Sigmoid colon (tissue), 7 donors: Measurements from ENCODE around the gene ZNG1F. TPM values are rescaled to one million over a fixed set of nuclear protein-coding genes. Genes with fewer than 3 reads are reported as not detected.
"Not testable (repeated sequence)": the region's sequence is repeated elsewhere in the genome, so short reads cannot be mapped to it uniquely, and the experiment has no call there.

Experiments
- DNase-seq: peaks from one replicate; pipeline ENCODE4 v3.0.0-alpha.2; 2019
- H3K27ac ChIP-seq, 4 donors: fragments of 200-600 bp; sonication (generic); one replicate each; pipeline ENCODE4 v1.5.1; 2016 to 2019; ENCODE audit warnings: mild to moderate bottlenecking in 1 of 4
- H3K27me3 ChIP-seq, 3 donors: fragments of 200-600 bp; sonication (generic); one replicate each; pipeline ENCODE4 v1.5.1; 2019; ENCODE audit warnings: mild to moderate bottlenecking in 1 of 3
- H3K36me3 ChIP-seq, 4 donors: fragments of 200-600 bp; sonication (generic); one replicate each; pipeline ENCODE4 v1.5.1; 2016 to 2019
- H3K4me1 ChIP-seq, 4 donors: fragments of 200-600 bp; sonication (generic); one replicate each; pipeline ENCODE4 v1.5.1; 2017 to 2019
- H3K4me3 ChIP-seq, 4 donors: fragments of 200-600 bp; sonication (generic); one replicate each; pipeline ENCODE4 v1.5.1; 2017 to 2019; ENCODE audit warnings: mild to moderate bottlenecking in 2 of 4, moderate library complexity in 1 of 4
- H3K9me3 ChIP-seq, 4 donors: fragments of 200-600 bp in 3 of 4; sonication (generic) in 3 of 4; one replicate each; pipeline versions ENCODE4 v1.5.1 to v1.6.1; 2013 to 2019
- CTCF ChIP-seq, 4 experiments: fragments of 450-650 bp in 3 of 4; fragments of 200-600 bp in 1 of 4; IDR thresholded peaks; one replicate each; pipeline ENCODE4 v1.5.1; 2016 to 2019; ENCODE audit warnings: antibody characterized with exemption in 4 of 4, mild to moderate bottlenecking in 3 of 4, moderate library complexity in 2 of 4
- EP300 ChIP-seq, 4 donors: sonication (generic); formaldehyde crosslinking; IDR thresholded peaks; one replicate each; pipeline ENCODE4 v1.6.1; 2017; ENCODE audit warnings: antibody characterized with exemption in 4 of 4
- POLR2A ChIP-seq, 2 donors: fragments of 450-650 bp; IDR thresholded peaks; one replicate each; pipeline ENCODE4 v1.6.1; 2016; ENCODE audit warnings: antibody characterized with exemption in 2 of 2, mild to moderate bottlenecking in 2 of 2, moderate library complexity in 2 of 2
- POLR2AphosphoS5 ChIP-seq, 4 donors: sonication (generic); formaldehyde crosslinking; IDR thresholded peaks; one replicate each; pipeline ENCODE4 v1.6.1; 2017; ENCODE audit warnings: antibody characterized with exemption in 4 of 4
- WGBS, 2 donors: extraction: QIAGEN DNeasy Blood & Tissue Kit; methylation state at CpG; one replicate each; pipeline ENCODE4 v1.1.7; 2013; 5-methylcytosine and 5-hydroxymethylcytosine counted together
- intact Hi-C: fragments of 100-400 bp; cut with DNase I; formaldehyde crosslinking; loops from one replicate; pipeline ENCODE4 v1.15.1; 2023
- polyA plus RNA-seq, 3 donors: library from polyadenylated mRNA; stranded (reverse); fragments of 200-250 nt; gene quantifications; one replicate each; pipeline ENCODE4 v1.2.3, GENCODE V29; 2013
- total RNA-seq, 4 donors: library from RNA; depleted of rRNA; stranded (reverse); fragments of >200 nt; gene quantifications; one replicate each; pipeline ENCODE4 v1.1.0, GENCODE V29; 2016
- donor health status: healthy with polysubstance abuse.
- donor health status: Bipolar disorder and iron deficiency.
- donor health status: healthy.

Gene ZNG1F
- total RNA-seq (10 to 100 TPM in 2 of 4 donors, 1 to 10 TPM in 2; 5.0 to 16.6 (median 9.1) TPM), polyA plus RNA-seq (10 to 100 TPM in 1 of 3 donors, 1 to 10 TPM in 2; 6.5 to 11.8 (median 6.6) TPM)

- H3K4me3 ChIP-seq, intact Hi-C loops: not testable (repeated sequence)
- no CpG with 5 or more reads among the region's 31 CpGs for WGBS, 2 donors
Measured at GRCh38 chr9:41189217-41189616, at the start of gene ZNG1F. TSS of gene ZNG1F (minus strand) at chr9:41189317. CDS start at chr9:41189258, 59 bp downstream.

GRCh38 chr9:41237110-41237749 lies 48.1 kb upstream of the ZNG1F start:
- H3K27me3 ChIP-seq, H3K27ac ChIP-seq, H3K9me3 ChIP-seq, H3K36me3 ChIP-seq, intact Hi-C loops, H3K4me1 ChIP-seq: not testable (repeated sequence)
- WGBS, 2 donors: 61 to 75% methylated on average over 50 to 51 of the region's 51 CpGs
- H3K4me3 ChIP-seq: peak overlapping the region in 1 of 4 donors; percentile 16
- DNase-seq: peak; percentile 66

More at GRCh38 chr9:41189217-41189616, at the start of gene ZNG1F:
- not testable (repeated sequence) for DNase-seq, H3K9me3 ChIP-seq, H3K4me1 ChIP-seq, H3K27ac ChIP-seq, H3K36me3 ChIP-seq, H3K27me3 ChIP-seq

GRCh38 chr9:41236486-41237109 lies 47.5 kb upstream of the ZNG1F start:
- WGBS, 2 donors: 70 to 84% methylated on average over 23 of the region's 23 CpGs
- intact Hi-C loops, H3K4me1 ChIP-seq, H3K36me3 ChIP-seq, H3K9me3 ChIP-seq, H3K27ac ChIP-seq, DNase-seq, H3K4me3 ChIP-seq, H3K27me3 ChIP-seq: not testable (repeated sequence)

- H3K9me3 ChIP-seq, H3K36me3 ChIP-seq, H3K4me3 ChIP-seq, H3K27me3 ChIP-seq, H3K27ac ChIP-seq, intact Hi-C loops, H3K4me1 ChIP-seq: not testable (repeated sequence)
- 67 to 80% methylated on average over 55 of the region's 55 CpGs for WGBS, 2 donors
- DNase-seq: peak; percentile 68
Measured at GRCh38 chr9:41234811-41235805, 46.0 kb upstream of the ZNG1F start.

- intact Hi-C loops, H3K4me3 ChIP-seq, H3K9me3 ChIP-seq, H3K27me3 ChIP-seq, DNase-seq, H3K27ac ChIP-seq, H3K4me1 ChIP-seq, H3K36me3 ChIP-seq: not testable (repeated sequence)
- 61 to 69% methylated on average over 3 of the region's 3 CpGs for WGBS, 2 donors
Measured at GRCh38 chr9:41234221-41234620, 45.1 kb upstream of the ZNG1F start.

GRCh38 chr9:41232326-41232725 lies 43.2 kb upstream of the ZNG1F start:
- DNase-seq: peak; percentile 72
- H3K27me3 ChIP-seq, H3K27ac ChIP-seq, H3K9me3 ChIP-seq, H3K36me3 ChIP-seq, H3K4me1 ChIP-seq, intact Hi-C loops, H3K4me3 ChIP-seq: not testable (repeated sequence)
- 84% methylated on average over 10 of the region's 10 CpGs for WGBS, 2 donors

GRCh38 chr9:41230418-41230817 lies 41.3 kb upstream of the ZNG1F start:
- H3K27me3 ChIP-seq, H3K9me3 ChIP-seq, H3K4me1 ChIP-seq, H3K4me3 ChIP-seq, H3K27ac ChIP-seq, H3K36me3 ChIP-seq, DNase-seq, intact Hi-C loops: not testable (repeated sequence)
- 70 to 79% methylated on average over 3 of the region's 3 CpGs for WGBS, 2 donors

- WGBS, 2 donors: 63 to 68% methylated on average over 7 of the region's 7 CpGs
- Histone ChIP-seq H3K27ac (no peak overlapping the region), H3K27me3 (no peaks in the 10 kb centered on the region), H3K4me1 (no peaks in the 10 kb centered on the region), H3K9me3 (peaks cover 0 to 8% (median 0%) of the 10 kb centered on the region in 4 donors), H3K36me3 (no peaks in the 10 kb centered on the region), H3K4me3 (no peak overlapping the region)
- peak; percentile 69 for DNase-seq
- intact Hi-C loops: no loop called here
- TF ChIP-seq CTCF (IDR thresholded peaks at IDR 0.05) (no peak), POLR2AphosphoS5 (IDR thresholded peaks at IDR 0.05) (no peak), EP300 (IDR thresholded peaks at IDR 0.05) (no peak), POLR2A (IDR thresholded peaks at IDR 0.05) (no peak)
Measured at GRCh38 chr9:41229408-41230401, 40.6 kb upstream of the ZNG1F start.

GRCh38 chr9:41219831-41220230 lies 30.7 kb upstream of the ZNG1F start:
- intact Hi-C loops, H3K9me3 ChIP-seq, H3K4me1 ChIP-seq, H3K4me3 ChIP-seq, H3K36me3 ChIP-seq, H3K27me3 ChIP-seq, DNase-seq, H3K27ac ChIP-seq: not testable (repeated sequence)
- 78% methylated on average over 1 of the region's 4 CpGs; no CpG with 5 or more reads in 1 of the 2 donors for WGBS, 2 donors

- H3K4me1 ChIP-seq, H3K9me3 ChIP-seq, H3K27ac ChIP-seq, intact Hi-C loops, DNase-seq, H3K4me3 ChIP-seq, H3K36me3 ChIP-seq, H3K27me3 ChIP-seq: not testable (repeated sequence)
- no CpG with 5 or more reads among the region's 11 CpGs for WGBS, 2 donors
Measured at GRCh38 chr9:41188439-41188838, 678 bp downstream of the ZNG1F start.
